OCI-M1 (cell line): Measurements from ENCODE around the gene MACROH2A1.
A peak's percentile ranks its signal among the peaks of the same experiment; 100 is the strongest.

Experiments used
- DNase-seq: peaks from one replicate; lab custom pipeline; 2025; lab: John Stamatoyannopoulos, UW

MACROH2A1 gene

DNA sequence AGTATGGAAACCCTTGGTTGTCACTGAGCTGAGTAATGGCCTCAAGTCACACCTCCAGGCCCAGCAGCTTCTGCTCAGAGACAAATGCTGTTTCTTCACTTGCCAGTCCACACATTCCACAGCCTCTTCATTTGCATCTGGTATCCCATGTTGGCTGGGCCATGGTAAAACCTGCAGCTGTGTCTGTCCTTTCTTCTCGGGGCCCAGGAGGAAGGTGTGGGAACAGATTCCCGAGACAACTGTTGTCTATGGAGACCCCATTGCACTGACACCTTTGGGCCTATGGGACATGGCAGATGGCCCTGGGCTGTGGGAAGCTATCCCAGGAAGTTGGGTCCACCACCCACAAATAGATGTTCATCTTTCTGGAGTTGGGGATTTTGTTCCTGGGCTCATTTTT is 85.1 kb downstream of the MACROH2A1 start:
- no peak for DNase-seq

DNA sequence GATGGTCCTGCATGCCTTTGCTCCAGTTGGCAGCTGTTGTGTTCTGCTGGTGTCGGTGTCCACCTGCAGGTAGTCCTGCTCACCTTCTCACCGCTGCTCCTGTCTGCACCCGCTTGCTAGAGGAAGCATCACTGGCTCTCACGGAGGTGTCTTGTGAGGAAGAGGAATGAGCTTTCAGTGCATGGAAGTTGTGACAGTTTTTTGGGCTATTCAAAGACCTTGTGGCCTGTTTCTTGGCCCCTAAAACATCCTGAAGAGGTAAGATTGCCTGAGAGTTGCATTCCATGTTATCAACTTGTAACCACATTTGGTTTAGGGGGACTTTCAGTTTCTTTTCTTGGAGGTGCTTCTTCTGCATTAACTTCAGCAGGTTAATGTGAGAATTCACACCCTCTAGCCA is 85.6 kb downstream of the MACROH2A1 start:
- DNase-seq = peak; percentile 40

DNA sequence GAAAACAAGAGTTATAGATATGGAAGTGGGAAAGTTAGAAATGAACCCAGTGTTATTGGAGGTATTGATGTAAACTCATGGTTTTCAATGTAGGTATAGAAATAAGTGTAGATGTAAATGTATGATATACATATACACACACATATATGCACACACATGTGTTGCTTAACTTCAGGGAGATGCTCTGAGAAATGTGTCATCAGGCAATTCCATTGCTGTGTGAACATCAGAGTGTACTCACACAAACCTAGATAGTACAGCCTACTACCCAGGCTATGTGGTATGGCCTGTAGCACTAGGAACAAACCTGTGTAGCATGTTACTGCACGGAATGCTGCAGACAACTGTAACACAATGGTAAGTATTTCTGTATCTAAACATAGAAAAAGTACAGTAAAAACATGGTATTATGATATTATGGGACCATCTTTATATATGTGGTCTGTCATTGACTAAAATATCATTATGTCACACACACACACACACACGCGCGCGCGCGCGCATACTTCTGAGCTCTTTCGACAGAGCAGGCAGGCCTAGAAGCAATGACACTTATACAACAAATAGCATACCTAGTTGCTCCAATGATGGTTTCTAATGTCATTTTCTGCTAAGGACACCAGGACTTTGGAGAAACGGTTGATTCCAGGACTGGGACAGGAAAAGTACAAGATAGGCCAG is 86.6 kb downstream of the MACROH2A1 start:
- no peak for DNase-seq

DNA sequence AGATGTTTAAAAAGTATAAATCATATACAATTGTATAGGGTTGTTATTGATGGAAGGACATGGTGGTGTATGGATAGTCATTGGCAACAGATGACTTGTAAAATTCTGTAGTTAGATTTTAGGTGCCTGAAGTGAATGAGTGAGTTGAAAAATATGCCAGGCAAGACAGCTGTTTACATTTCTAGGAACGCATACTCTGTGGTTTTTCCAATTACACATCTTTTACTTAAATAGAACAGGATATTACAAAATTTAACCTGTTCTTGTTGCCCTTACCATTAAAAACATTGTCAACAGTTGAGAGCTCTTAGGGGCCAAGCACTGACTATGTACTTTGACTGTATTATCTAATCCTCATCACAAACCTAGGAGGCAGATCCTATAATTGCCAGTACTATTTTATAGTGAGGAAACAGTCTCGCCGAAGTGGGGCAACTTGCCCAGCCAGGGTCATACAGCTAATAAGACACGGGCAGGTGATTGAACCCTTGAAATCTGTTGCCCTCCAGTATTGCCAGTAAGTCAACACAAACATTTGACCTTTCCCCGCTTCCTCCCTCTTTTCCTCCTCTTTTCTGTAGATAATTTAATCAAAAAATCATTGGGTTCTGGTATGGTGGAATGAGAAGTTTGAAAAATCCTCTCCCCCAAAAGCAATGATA is 88.6 kb downstream of the MACROH2A1 start:
- DNase-seq = peak; percentile 71

DNA sequence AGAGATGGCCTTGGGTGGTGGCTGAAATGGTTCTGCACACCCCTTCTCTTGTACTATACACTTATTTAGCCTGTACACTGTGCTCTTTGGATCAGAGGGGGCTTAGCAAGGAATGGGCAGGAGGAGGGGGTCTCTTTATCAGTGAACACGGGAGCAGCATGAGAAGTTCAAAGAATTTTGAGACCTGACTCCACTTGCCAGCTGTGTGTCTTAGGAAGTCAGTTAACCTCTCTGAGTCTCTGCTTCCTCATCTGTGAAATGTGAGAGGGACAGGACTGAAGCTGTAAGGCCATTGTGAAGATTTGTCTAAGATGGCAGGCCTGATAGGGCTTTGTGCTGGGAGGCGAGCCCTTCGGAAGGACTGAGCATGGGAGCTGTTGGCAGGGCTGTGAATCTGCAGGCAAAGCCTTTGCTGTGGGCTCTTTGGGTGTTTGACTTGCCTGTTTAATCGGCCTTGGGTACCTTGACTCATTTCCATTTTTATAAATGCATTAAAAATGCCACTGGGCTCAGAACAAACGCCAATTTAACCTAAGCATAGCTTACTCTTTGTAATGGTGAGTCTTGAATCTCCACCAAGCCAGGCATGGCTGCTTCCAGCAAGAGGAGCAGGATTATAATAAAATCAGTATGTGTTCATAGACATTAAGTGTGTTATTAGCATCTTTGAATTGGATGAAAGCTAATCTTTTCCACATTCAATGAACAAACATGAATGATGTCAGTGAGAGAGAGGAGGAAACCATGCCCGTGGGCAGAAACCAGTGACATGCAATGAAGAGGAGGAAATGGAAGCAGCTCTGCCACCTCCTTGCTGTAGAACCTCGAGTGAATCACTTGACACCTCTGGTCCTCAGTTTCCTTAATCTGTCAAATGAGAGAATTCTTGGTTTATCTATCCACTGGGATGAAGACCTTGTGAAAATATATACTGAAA is 89.4 kb downstream of the MACROH2A1 start:
- DNase-seq = no peak

DNA sequence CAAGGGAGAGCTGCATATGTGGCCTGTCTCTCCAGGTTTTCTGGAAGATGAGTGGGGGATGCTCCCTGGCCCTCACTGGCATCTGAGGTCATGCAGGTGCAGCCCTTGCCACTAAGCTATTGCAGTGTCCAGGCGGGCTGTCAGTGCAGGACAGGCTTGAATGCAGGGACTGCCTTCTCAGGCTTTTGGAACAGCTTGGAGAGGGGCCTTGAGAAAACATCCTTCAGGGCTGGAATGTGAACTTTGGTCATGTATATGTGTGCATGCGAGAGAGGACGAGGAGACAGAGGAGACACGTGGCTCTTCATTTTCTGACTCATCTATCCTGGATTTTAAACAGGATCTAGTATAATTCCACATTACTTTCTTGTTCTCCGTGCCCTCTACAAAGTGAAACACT is 90.3 kb downstream of the MACROH2A1 start:
- DNase-seq = no peak

DNA sequence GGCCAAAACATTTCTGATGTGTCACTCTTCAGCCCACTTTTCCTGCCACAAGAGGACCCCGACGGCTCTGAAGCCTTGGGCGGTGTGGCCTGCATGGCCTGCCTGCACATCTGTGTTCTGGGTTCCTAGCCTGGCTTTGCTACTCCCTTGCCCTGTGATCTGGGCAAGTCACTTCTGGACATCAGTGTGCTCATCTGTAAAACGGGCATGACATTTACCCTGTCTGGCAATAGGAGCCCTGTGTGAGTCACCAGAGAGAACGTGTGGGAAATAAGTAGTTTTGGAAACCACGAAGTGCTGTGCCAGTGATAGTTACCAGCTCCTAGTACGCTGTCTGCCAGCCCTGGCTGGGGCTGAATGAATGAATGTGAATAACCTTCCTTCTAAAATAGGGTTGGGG is 90.8 kb downstream of the MACROH2A1 start:
- no peak for DNase-seq

DNA sequence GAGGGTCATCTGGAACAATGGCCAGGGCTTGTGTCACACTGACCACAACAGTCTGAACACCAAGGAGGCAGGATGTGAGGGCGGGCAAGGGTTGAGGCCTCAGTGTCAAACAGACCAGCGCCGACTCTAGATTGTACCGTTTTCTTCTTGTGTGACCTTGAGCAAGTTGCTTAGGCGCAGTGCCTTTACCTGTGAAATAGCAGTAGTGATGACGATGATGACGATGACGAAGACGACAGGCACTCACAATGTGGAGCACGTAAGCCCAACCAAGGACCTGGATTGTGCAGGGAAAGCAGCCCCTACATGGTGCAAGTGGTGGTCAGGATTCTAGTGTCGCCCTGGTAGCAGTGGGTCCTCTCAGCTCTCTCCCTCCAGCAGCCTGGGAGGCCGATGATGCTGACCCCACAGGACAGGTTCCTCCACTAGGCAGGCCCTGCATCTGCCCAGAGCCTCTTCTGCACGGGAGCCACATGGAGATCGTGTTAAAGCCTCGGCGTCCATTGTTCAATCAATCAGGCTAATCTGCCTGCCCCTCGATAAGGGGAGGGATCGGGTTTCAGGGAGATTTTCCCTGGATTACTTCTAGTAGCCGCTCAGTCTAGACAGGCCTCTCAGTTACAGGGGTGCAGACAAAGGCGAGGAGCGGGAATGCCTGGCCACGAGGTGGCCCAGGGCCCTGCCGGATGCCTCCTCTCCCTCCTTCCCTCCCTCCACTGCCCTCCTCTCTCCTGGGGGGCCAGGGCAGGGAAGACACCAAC is 91.7 kb downstream of the MACROH2A1 start:
- no peak for DNase-seq

DNA sequence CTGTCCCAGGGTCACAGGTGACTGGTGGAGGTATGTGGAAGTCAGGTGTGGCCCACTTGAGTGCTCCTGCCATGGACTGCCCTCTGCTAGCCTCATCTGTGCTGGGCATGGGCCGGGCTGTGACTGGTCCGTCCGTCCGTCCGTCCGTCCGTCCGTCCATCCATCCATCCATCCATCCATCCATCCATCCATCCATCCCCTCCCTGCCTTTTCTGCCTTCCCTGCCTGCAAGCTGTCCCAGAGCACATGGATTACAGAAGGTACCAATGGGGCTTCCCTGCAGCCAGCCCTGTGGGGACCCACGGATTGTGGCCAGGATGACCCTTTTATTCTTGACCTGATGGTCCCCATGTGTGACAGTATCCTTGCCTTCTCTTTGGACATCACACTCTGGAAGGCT is 92.5 kb downstream of the MACROH2A1 start:
- DNase-seq = no peak

DNA sequence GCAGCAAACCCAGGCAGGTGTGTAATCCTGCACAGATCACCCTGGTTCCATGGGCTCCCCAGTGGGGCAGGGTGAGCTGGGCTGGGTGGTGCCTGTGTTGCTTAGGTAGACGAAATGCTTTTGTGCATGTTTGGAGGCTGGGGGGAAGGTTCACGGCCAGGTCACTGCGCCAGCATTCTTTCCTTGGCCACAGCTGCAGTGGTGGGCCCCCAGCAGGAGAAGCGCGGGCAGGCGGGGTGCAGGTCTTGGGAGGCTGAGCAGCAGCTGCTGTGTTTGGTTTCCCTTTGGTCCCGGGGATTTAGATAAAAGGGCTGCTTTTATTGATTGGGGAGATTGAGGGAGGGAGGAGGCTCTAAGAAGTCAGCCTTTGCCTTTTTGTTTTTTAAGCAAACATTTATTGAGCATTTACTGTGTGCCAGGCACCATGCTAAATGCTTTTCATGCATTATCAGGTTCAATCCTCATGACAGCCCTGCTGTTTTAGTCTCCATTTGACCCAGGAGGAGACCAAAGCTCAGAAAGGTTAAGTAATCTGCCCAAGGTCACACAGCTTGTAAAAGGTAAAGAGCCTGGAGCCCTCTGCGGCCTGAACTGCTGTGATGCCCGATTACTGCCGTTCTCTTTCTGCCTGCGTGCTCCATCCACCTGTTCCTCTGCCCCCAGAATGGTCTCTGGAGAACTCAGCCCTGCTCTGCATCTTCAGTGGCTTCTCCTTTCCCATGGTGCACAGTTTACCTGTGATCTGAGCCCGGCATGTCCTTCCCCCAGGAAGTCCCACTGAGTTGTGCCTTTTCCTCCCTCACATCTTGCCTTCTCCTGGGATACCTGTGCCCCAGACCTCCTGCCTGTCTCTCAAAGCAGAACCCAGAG is 94.4 kb downstream of the MACROH2A1 start:
- no peak for DNase-seq

DNA sequence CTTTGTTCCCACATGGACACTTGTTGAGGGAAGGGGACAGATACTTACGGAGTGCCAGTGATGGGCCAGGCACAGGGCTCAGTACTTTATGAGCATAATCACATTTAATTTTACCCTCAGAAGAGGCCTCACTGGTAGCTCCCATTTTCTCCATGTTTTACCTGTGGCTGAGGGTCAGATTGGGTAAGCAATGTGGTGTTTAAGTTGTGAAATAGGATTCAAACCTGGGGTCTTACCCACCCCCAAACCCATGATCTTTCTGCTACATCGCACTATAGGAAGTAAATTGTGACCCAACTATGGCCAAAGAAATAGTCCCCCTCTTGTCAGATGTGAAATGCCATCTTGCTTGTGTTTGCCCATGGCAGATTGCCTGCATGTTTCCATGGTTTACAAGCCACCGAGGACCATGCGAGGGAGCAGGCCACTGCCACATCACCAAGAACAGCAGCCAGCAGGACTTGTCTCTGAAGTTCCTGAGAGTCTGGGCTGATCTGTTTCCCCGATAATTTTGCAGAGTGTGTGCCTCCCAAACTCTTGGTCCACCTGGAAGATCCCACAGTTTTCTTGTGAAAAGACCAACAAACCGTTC is 95.4 kb downstream of the MACROH2A1 start:
- no peak for DNase-seq

DNA sequence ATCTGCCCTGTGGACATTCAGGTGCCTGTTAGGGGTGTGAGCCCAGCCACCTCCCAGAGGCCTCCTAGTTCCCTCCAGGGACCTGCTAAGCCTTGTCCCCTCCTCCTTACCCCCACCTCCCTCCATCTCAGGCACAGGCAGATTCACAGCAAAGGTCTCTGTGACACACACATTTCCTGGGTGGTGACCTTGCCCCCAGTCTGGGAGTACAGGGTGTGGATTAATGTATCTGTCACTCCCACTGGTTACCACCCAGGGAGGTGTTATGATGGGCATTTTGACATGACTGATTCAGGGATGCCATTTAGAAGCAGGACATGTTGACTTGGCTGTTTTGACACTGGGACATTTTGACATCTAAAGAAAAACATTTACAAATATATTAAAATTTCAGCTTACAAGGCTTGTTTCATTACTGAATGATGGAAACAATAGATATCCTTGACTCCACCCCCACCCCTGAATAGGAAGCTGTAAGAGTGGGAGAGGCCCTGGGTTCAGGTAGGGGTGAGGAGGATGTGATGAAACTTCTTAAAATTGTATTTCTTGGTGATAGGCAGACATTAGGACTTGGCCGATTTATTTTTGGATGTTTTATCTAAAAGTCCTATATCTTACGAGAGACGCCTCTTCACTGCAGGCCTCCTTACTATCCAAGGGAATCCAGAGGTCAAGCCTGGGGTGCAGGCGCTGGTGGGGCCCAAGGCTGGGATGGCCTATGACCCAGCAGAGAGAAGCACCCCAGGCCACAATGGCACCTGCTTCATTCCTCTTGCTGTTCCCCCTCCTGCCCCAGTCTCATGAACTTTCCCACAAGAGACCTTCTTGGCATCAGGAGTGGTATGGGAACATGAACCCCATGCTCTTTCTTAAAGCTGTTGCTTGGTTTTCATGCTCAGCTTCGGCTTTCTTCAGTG is 101.9 kb downstream of the MACROH2A1 start:
- DNase-seq = no peak

DNA sequence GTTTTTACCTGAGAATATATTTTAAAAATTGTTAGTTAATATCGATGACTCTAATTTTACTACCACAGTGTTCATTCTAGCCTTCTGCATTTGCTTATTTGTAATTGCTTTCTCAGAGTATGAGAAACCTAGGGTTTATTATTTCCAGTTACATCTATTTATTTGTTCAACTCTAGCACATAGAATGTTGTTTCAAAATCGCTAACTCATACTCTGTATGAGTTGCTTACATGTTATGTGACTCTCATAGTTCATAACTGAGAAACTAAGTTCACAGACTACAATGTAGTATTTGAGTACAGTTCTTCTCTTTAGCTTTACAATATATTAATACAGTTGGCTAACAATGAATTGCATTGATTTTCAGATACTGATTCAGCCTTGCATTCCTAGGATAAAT is 103.2 kb downstream of the MACROH2A1 start:
- DNase-seq = no peak

DNA sequence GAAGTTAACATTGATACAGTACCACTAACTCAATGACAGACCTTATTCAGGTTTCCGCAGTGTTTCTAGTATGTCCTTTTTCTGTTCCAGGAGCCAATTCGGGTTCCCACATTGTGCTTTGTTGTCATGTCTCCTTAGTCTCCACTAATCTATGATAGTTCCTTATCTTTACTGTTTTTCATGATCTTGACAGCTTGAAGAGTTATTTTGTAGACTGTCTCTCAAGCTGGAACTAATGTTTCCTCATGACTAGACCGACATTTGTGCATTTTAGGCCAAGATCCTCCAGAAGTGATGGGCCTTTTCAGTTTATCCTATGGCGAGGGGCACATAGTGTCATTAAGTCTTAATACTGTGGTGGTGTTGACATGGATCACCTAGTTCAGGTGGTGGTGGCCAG is 104.2 kb downstream of the MACROH2A1 start:
- no peak for DNase-seq

DNA sequence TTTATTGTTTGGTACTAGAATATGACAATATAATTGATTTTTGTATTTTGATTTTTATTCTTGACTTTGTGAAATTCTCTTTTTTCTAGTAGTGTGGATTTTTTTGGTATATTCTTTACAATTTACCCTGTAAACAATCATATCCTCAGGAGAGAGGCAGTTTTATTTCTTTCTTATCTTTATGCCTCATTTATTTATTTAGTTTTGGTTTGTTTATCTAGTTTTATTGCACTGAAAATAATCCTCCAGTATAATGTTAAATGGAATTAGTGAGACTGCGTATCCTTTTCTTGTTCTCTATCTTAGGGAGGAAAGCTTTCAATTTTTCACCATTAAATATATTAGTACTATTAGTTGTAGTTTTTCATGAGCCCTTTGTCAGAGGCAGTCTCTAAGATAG is 109.4 kb downstream of the MACROH2A1 start:
- DNase-seq = no peak

DNA sequence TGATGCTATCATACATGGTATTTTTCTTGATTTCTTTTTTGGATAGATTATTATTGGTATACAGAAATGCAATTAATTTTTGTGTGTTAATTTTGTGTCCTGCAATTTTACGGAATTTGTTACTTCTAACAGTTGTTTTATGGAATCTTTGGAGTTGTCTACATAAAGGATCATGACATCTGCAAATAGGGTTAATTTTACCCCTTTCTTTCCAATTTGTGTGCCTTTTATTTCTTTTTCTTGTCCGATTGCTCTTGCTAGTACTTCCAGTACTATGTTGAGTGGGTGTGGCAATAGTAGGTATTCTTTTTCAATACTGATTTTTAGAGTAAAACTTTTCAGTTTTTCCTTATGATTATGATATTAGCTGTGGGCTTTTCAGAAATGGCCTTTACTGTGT is 111.5 kb downstream of the MACROH2A1 start:
- DNase-seq = no peak
